ENCODE data around the gene SUCLG1. TPM values are rescaled to one million over a fixed set of nuclear protein-coding genes. Genes with fewer than 3 reads are reported as not detected.

Gene SUCLG1
- total RNA-seq, 1 experiment from 2014 or later = 59.8 TPM

GRCh38 chr2:84491741-84492140 is 32.7 kb upstream of the SUCLG1 start:
- ATAC-seq (no peak), DNase-seq (ENCODE audit: low read depth, low spot score) (no peak)
- no TSS peak for BruUV-seq (replicated peaks)
- intact Hi-C loops (cut with micrococcal nuclease; ENCODE audit: unreplicated experiment) = no loop called here
- Histone ChIP-seq H3K4me3 (ENCODE audit: low read depth in 2 of 2, low read length in 2 of 2) (no peak overlapping the region), H3K27me3 (ENCODE audit: control insufficient read depth, insufficient read depth, low read length) (no peaks in the 10 kb centered on the region; the same call in 1 of the 2 replicates), H3K36me3 (ENCODE audit: control insufficient read depth, insufficient read depth, low read length) (no peaks in the 10 kb centered on the region), H3K27ac (ENCODE audit: low read length) (no peak overlapping the region), H3K4me1 (ENCODE audit: control insufficient read depth, insufficient read depth, low read length) (no peaks in the 10 kb centered on the region), H3K9me3 (ENCODE audit: control insufficient read depth, insufficient read depth, low read depth, low read length) (no peaks in the 10 kb centered on the region)
- TF ChIP-seq SIN3A (IDR thresholded peaks at IDR 0.05; ENCODE audit: borderline replicate concordance, insufficient read depth, low read depth, low read length) = no peak
- TF ChIP-seq REST (IDR thresholded peaks at IDR 0.05; ENCODE audit: insufficient read depth in 1 of 2, low read depth in 2 of 2, low read length in 1 of 2) = no peak
- no peak for TF ChIP-seq TCF7L2 (IDR thresholded peaks at IDR 0.05; ENCODE audit: low read depth, low read length)
- TF ChIP-seq POLR2AphosphoS5 (IDR thresholded peaks at IDR 0.05; ENCODE audit: low read depth, low read length) = no peak
- TF ChIP-seq CTCF (IDR thresholded peaks at IDR 0.05) = no peak
- ChIA-PET POLR2A (no interaction called here), CTCF (no interaction called here)
- in situ Hi-C loops (cut with HindIII; ENCODE audit: low pct_unique_long_range_greater_than_20kb, low sequenced_read_pairs) = no loop called here

- Histone ChIP-seq H3K4me3 (ENCODE audit: low read depth in 2 of 2, low read length in 2 of 2) (no peak overlapping the region), H3K4me1 (ENCODE audit: control insufficient read depth, insufficient read depth, low read length) (no peaks in the 10 kb centered on the region), H3K36me3 (ENCODE audit: control insufficient read depth, insufficient read depth, low read length) (no peaks in the 10 kb centered on the region), H3K27ac (ENCODE audit: low read length) (no peak overlapping the region), H3K9me3 (ENCODE audit: control insufficient read depth, insufficient read depth, low read depth, low read length) (no peaks in the 10 kb centered on the region), H3K27me3 (ENCODE audit: control insufficient read depth, insufficient read depth, low read length) (no peaks in the 10 kb centered on the region; the same call in 1 of the 2 replicates)
- no peak for ATAC-seq
- POLR2A ChIA-PET = no interaction called here
- CTCF ChIA-PET = no interaction called here
- no peak for TF ChIP-seq TCF7L2 (IDR thresholded peaks at IDR 0.05; ENCODE audit: low read depth, low read length)
- no peak for TF ChIP-seq SIN3A (IDR thresholded peaks at IDR 0.05; ENCODE audit: borderline replicate concordance, insufficient read depth, low read depth, low read length)
- TF ChIP-seq REST (IDR thresholded peaks at IDR 0.05; ENCODE audit: insufficient read depth in 1 of 2, low read depth in 2 of 2, low read length in 1 of 2) = no peak
- no peak for TF ChIP-seq CTCF (IDR thresholded peaks at IDR 0.05)
- no peak for TF ChIP-seq POLR2AphosphoS5 (IDR thresholded peaks at IDR 0.05; ENCODE audit: low read depth, low read length)
- no TSS peak for BruUV-seq (replicated peaks)
- intact Hi-C loops (cut with micrococcal nuclease; ENCODE audit: unreplicated experiment) (no loop called here), in situ Hi-C loops (cut with HindIII; ENCODE audit: low pct_unique_long_range_greater_than_20kb, low sequenced_read_pairs) (no loop called here)
- DNase-seq (ENCODE audit: low read depth, low spot score) = no peak
Measured at GRCh38 chr2:84491256-84491655, 32.2 kb upstream of the SUCLG1 start.
